H9 (cell line): Measurements from ENCODE around the gene SKOR2. TPM values are rescaled to one million over a fixed set of nuclear protein-coding genes. Genes with fewer than 3 reads are reported as not detected.
A peak's percentile ranks its signal among the peaks of the same experiment; 100 is the strongest.

Experiments
- DNase-seq: peaks from one replicate; pipeline ENCODE4 v3.0.0-alpha.2; 2017
- H2AFZ ChIP-seq: one replicate; pipeline ENCODE4 v1.6.1; 2013; ENCODE audit warnings: mild to moderate bottlenecking, low read length, control low read depth, moderate library complexity
- H2AK5ac ChIP-seq: 2 replicates; pipeline ENCODE4 v1.6.1; 2013; ENCODE audit warnings: low read length, control low read depth, mixed read lengths; ENCODE audit not compliant: insufficient read length
- H2BK120ac ChIP-seq: one replicate; pipeline ENCODE4 v1.6.1; 2013; ENCODE audit warnings: low read depth, mild to moderate bottlenecking, low read length, control low read depth, inconsistent platforms; ENCODE audit not compliant: poor library complexity, severe bottlenecking
- H2BK12ac ChIP-seq: 2 replicates; pipeline ENCODE4 v1.6.1; 2013; ENCODE audit warnings: low read length, control low read depth, mixed read lengths, low read depth; ENCODE audit not compliant: insufficient read length
- H2BK15ac ChIP-seq: 2 replicates; pipeline ENCODE4 v1.6.1; 2013; ENCODE audit warnings: low read depth, low read length, control low read depth
- H2BK20ac ChIP-seq: one replicate; pipeline ENCODE4 v1.6.1; 2013; ENCODE audit warnings: low read depth, mild to moderate bottlenecking, low read length, control low read depth, inconsistent platforms; ENCODE audit not compliant: poor library complexity, severe bottlenecking
- H2BK5ac ChIP-seq: 2 replicates; pipeline ENCODE4 v1.6.1; 2013; ENCODE audit warnings: low read length, control low read depth, mixed read lengths; ENCODE audit not compliant: insufficient read length
- H3K14ac ChIP-seq: 2 replicates; pipeline ENCODE4 v1.6.1; 2013; ENCODE audit warnings: low read length, control low read depth; ENCODE audit not compliant: insufficient read depth
- H3K18ac ChIP-seq: 2 replicates; pipeline ENCODE4 v1.6.1; 2013; ENCODE audit warnings: low read depth, mild to moderate bottlenecking, mixed read lengths, low read length, control low read depth; ENCODE audit not compliant: insufficient read length
- H3K23ac ChIP-seq: 2 replicates; pipeline ENCODE4 v1.6.1; 2013; ENCODE audit warnings: low read length, control low read depth, mixed read lengths, low read depth; ENCODE audit not compliant: insufficient read length
- H3K23me2 ChIP-seq: 2 replicates; pipeline ENCODE4 v1.6.1; 2013; ENCODE audit warnings: low read depth, mild to moderate bottlenecking, mixed read lengths, low read length, control low read depth; ENCODE audit not compliant: insufficient read length, poor library complexity, severe bottlenecking
- H3K27ac ChIP-seq: 2 replicates; pipeline ENCODE4 v1.5.1; 2013; ENCODE audit warnings: low read length, control low read depth, mixed read lengths, low read depth; ENCODE audit not compliant: insufficient read length
- H3K27me3 ChIP-seq: 2 replicates; pipeline ENCODE4 v1.6.1; 2013; ENCODE audit warnings: low read length, control low read depth, inconsistent platforms; ENCODE audit not compliant: insufficient read depth
- H3K4ac ChIP-seq: 2 replicates; pipeline ENCODE4 v1.6.1; 2013; ENCODE audit warnings: low read depth, mild to moderate bottlenecking, control low read depth, inconsistent platforms, low read length, moderate library complexity
- H3K4me1 ChIP-seq: 2 replicates; pipeline ENCODE4 v1.6.1; 2013; ENCODE audit warnings: low read length, control low read depth, inconsistent platforms; ENCODE audit not compliant: insufficient read depth
- H3K4me2 ChIP-seq: 2 replicates; pipeline ENCODE4 v1.6.1; 2013; ENCODE audit warnings: low read length, control low read depth, mixed read lengths; ENCODE audit not compliant: insufficient read length, insufficient read depth
- H3K56ac ChIP-seq: 2 replicates; pipeline ENCODE4 v1.6.1; 2013; ENCODE audit warnings: low read depth, mild to moderate bottlenecking, mixed read lengths, low read length, control low read depth; ENCODE audit not compliant: insufficient read length
- H3K79me1 ChIP-seq: 2 replicates; pipeline ENCODE4 v1.6.1; 2013; ENCODE audit warnings: low read depth, mild to moderate bottlenecking, moderate library complexity, low read length, control low read depth, inconsistent platforms; ENCODE audit not compliant: insufficient read depth, poor library complexity, severe bottlenecking
- H3K79me2 ChIP-seq: 2 replicates; pipeline ENCODE4 v1.6.1; 2013; ENCODE audit warnings: low read length, control low read depth, inconsistent platforms; ENCODE audit not compliant: insufficient read depth
- H3K9ac ChIP-seq: 2 replicates; pipeline ENCODE4 v1.6.1; 2013; ENCODE audit warnings: low read length, control low read depth, mixed read lengths; ENCODE audit not compliant: insufficient read length; ENCODE audit errors: extremely low read depth
- H3K9me3 ChIP-seq: one replicate; pipeline ENCODE4 v1.6.1; 2013; ENCODE audit warnings: low read depth, low read length, inconsistent platforms; ENCODE audit not compliant: control insufficient read depth
- H3T11ph ChIP-seq: one replicate; pipeline ENCODE4 v1.6.1; 2013; ENCODE audit warnings: mild to moderate bottlenecking, low read length, control low read depth, inconsistent platforms
- H4K20me1 ChIP-seq: one replicate; pipeline ENCODE4 v1.6.1; 2013; ENCODE audit not compliant: control insufficient read depth, insufficient read length, insufficient read depth
- H4K5ac ChIP-seq: 2 replicates; pipeline ENCODE4 v1.6.1; 2013; ENCODE audit warnings: low read depth, mild to moderate bottlenecking, mixed read lengths, low read length, control low read depth; ENCODE audit not compliant: insufficient read length
- H4K8ac ChIP-seq: replicated peaks from 2 replicates; pipeline ENCODE4 v1.6.1; 2013; ENCODE audit warnings: low read length, control low read depth, mixed read lengths, low read depth; ENCODE audit not compliant: insufficient read length
- H4K91ac ChIP-seq: 2 replicates; pipeline ENCODE4 v1.6.1; 2013; ENCODE audit warnings: low read depth, mild to moderate bottlenecking, moderate library complexity, mixed read lengths, low read length, control low read depth; ENCODE audit not compliant: insufficient read length
- H3K27ac Mint-ChIP-seq, 3 experiments: 2 replicates in 2 of 3; 3 replicates in 1 of 3; pipeline ENCODE4 v1.8.0; 2020 to 2021; ENCODE audit warnings: mixed read lengths in 3 of 3, mild to moderate bottlenecking in 1 of 3, moderate library complexity in 1 of 3
- H3K27me3 Mint-ChIP-seq: 2 replicates; pipeline ENCODE4 v1.8.0; 2021; ENCODE audit warnings: low read depth, mild to moderate bottlenecking, moderate library complexity, mixed read lengths
- H3K36me3 Mint-ChIP-seq, 3 experiments: 2 replicates in 2 of 3; 3 replicates in 1 of 3; pipeline ENCODE4 v1.8.0; 2020 to 2021; ENCODE audit warnings: low read depth in 3 of 3, mixed read lengths in 3 of 3; ENCODE audit not compliant: insufficient read depth in 1 of 3
- H3K4me1 Mint-ChIP-seq, 2 experiments: 2 replicates each; pipeline ENCODE4 v1.8.0; 2020; ENCODE audit warnings: mixed read lengths in 2 of 2
- H3K4me3 Mint-ChIP-seq, 2 experiments: 2 replicates in 1 of 2; 3 replicates in 1 of 2; pipeline ENCODE4 v1.8.0; 2020 to 2021; ENCODE audit warnings: mild to moderate bottlenecking in 2 of 2, mixed read lengths in 2 of 2, moderate library complexity in 1 of 2
- H3K9me3 Mint-ChIP-seq, 2 experiments: 2 replicates in 1 of 2; 3 replicates in 1 of 2; pipeline ENCODE4 v1.8.0; 2020; ENCODE audit warnings: mild to moderate bottlenecking in 2 of 2, mixed read lengths in 2 of 2, moderate library complexity in 1 of 2
- CTCF ChIP-seq: fragments of 200-600 bp; sonication (generic); conservative IDR thresholded peaks from 3 replicates; pipeline ENCODE4 v1.8.0; 2021; ENCODE audit warnings: antibody characterized with exemption, mild to moderate bottlenecking
- WGBS: extraction: QIAGEN DNeasy Blood & Tissue Kit; methylation state at CpG from one replicate; pipeline ENCODE4 v1.1.7; 2013; ENCODE audit warnings: missing lambda C conversion rate, low lambda C conversion rate, mixed read lengths; ENCODE audit not compliant: insufficient read length; ENCODE audit errors: extremely low coverage; 5-methylcytosine and 5-hydroxymethylcytosine counted together
- total RNA-seq: library from RNA; stranded (reverse); gene quantifications from 2 replicates; pipeline ENCODE4 v1.2.1, GENCODE V29; 2021

The SKOR2 gene
- total RNA-seq, 1 experiment from 2014 or later = 0.24 TPM

- peak overlapping the region; percentile 69 to 82 for H3K4me3 Mint-ChIP-seq
- no peak for TF ChIP-seq CTCF
Observed at GRCh38 chr18:47246027-47246971, 5.2 kb downstream of the SKOR2 start.

More at GRCh38 chr18:47246027-47246971, 5.2 kb downstream of the SKOR2 start:
- peaks cover 7% of the 10 kb centered on the region for H4K20me1 ChIP-seq
- H3K4me2 ChIP-seq = peak overlapping the region; percentile 67
- H3K18ac ChIP-seq = no peak overlapping the region
- Mint-ChIP-seq H3K27ac (peak overlapping the region in 1 of 3 experiments; percentile 41; a peak in 2 of 7 replicates), H3K27me3 (peaks cover 64% of the 10 kb centered on the region), H3K9me3 (peaks cover 9 to 17% of the 10 kb centered on the region in 2 experiments), H3K36me3 (peaks cover 0 to 4% (median 3%) of the 10 kb centered on the region in 3 experiments; a peak in 2 of 7 replicates), H3K4me1 (peaks cover 42 to 57% of the 10 kb centered on the region in 2 experiments)
- no peak overlapping the region for H2BK15ac ChIP-seq
- H4K91ac ChIP-seq = no peak overlapping the region
- H2AFZ ChIP-seq = no peak overlapping the region
- peaks cover 34% of the 10 kb centered on the region for H3K27me3 ChIP-seq
- no peak overlapping the region for H3K9ac ChIP-seq
- no peak overlapping the region for H3T11ph ChIP-seq
- H3K27ac ChIP-seq = no peak overlapping the region
- no peak overlapping the region for H4K8ac ChIP-seq
- peaks cover 8% of the 10 kb centered on the region for H3K23me2 ChIP-seq
- no peaks in the 10 kb centered on the region for H3K9me3 ChIP-seq
- H3K4ac ChIP-seq = no peak overlapping the region
- 0 out of 2 replicates have a peak, but pooled peaks cover 1% of the 10 kb centered on the region for H3K4me1 ChIP-seq
- WGBS = no CpG with 5 or more reads among the region's 47 CpGs
- no peak overlapping the region for H3K23ac ChIP-seq
- no peak overlapping the region for H2BK20ac ChIP-seq
- no peak overlapping the region for H2BK5ac ChIP-seq
- no peak overlapping the region for H3K56ac ChIP-seq
- peak; percentile 43 for DNase-seq
- H2AK5ac ChIP-seq = no peak overlapping the region
- H3K14ac ChIP-seq = no peak overlapping the region
- H2BK120ac ChIP-seq = no peak overlapping the region
- H4K5ac ChIP-seq = no peak overlapping the region
- H2BK12ac ChIP-seq = no peak overlapping the region
- H3K79me2 ChIP-seq = no peaks in the 10 kb centered on the region
- no peaks in the 10 kb centered on the region for H3K79me1 ChIP-seq
